Esophagus (tissue), 2 donors: Measurements from ENCODE around the gene ZNHIT6. TPM values are rescaled to one million over a fixed set of nuclear protein-coding genes. Genes with fewer than 3 reads are reported as not detected.

Experiments used
- H3K27ac ChIP-seq, 2 donors: one replicate each; pipeline ENCODE4 v1.5.1; 2013; ENCODE audit warnings: low read depth in 2 of 2, mild to moderate bottlenecking in 2 of 2, inconsistent platforms in 1 of 2, low read length in 1 of 2, moderate library complexity in 1 of 2
- H3K27me3 ChIP-seq, 2 donors: one replicate each; pipeline ENCODE4 v1.6.1; 2013; ENCODE audit warnings: low read length in 2 of 2, control low read depth in 1 of 2, mild to moderate bottlenecking in 1 of 2; ENCODE audit not compliant: insufficient read depth in 2 of 2, control insufficient read depth in 1 of 2
- H3K36me3 ChIP-seq, 2 donors: one replicate each; pipeline ENCODE4 v1.6.1; 2013; ENCODE audit warnings: low read length in 1 of 2; ENCODE audit not compliant: control insufficient read depth in 2 of 2, insufficient read depth in 2 of 2
- H3K4me1 ChIP-seq, 2 donors: one replicate each; pipeline ENCODE4 v1.6.1; 2013; ENCODE audit warnings: low read length in 1 of 2; ENCODE audit not compliant: control insufficient read depth in 2 of 2, insufficient read depth in 2 of 2
- H3K4me3 ChIP-seq, 2 donors: one replicate each; pipeline ENCODE4 v1.5.1; 2013; ENCODE audit warnings: low read length in 2 of 2, mild to moderate bottlenecking in 2 of 2, low read depth in 1 of 2, moderate library complexity in 1 of 2
- H3K9me3 ChIP-seq, 2 donors: one replicate each; pipeline ENCODE4 v1.6.1; 2013; ENCODE audit warnings: mild to moderate bottlenecking in 2 of 2, low read depth in 1 of 2, low read length in 1 of 2, moderate library complexity in 1 of 2; ENCODE audit not compliant: control insufficient read depth in 2 of 2, insufficient read depth in 1 of 2
- WGBS, 2 donors: extraction: QIAGEN DNeasy Blood & Tissue Kit; methylation state at CpG; one replicate each; pipeline ENCODE4 v1.1.7; 2013; 5-methylcytosine and 5-hydroxymethylcytosine counted together
- polyA plus RNA-seq, 2 donors: library from polyadenylated mRNA; stranded (reverse); fragments of 200-250 nt; gene quantifications; one replicate each; pipeline ENCODE4 v1.2.3, GENCODE V29; 2013
- donor health status: healthy with polysubstance abuse.
- donor health status: Bipolar disorder and iron deficiency.

Gene ZNHIT6
- polyA plus RNA-seq, 2 donors = 9.1 to 9.3 TPM

DNA sequence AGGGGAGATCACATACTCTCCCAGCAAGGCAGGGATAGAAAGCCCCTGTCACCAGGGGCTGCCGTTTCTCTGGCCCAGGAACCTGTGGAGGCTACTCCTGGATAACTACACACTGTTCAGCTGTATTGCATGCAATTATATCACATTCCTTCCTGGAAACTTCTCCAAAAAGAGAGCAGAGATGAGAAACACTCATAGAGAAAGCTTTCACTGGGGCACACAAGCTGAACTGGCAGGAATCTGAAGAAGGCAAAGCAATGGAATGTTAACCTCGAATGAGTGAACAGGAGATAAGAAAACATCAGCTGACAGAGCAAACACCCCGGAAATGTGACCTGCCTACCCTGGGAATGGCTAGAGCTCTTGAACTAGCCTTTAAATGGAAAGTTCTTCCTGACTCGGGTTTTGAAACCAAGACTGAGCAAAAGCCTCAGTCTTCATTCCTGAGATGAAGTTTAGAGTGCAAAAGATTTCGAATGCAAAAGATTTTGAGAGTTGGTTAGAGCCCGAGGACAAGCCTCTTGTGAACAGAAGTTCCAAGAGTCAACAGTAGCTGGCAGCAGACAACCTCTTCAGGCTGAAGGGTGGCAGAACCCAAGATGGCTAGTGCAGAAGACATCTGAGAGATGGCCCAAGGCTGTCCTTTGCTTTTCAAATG, 95.4 kb downstream of the ZNHIT6 start:
- Histone ChIP-seq H3K9me3 (peaks cover 0 to 4% of the 10 kb centered on the region in 2 donors), H3K36me3 (no peaks in the 10 kb centered on the region), H3K27ac (no peak overlapping the region), H3K27me3 (no peaks in the 10 kb centered on the region), H3K4me3 (no peak overlapping the region), H3K4me1 (peaks cover 0 to 6% of the 10 kb centered on the region in 2 donors)
- 47 to 60% methylated on average over 6 of the region's 6 CpGs for WGBS, 2 donors

DNA sequence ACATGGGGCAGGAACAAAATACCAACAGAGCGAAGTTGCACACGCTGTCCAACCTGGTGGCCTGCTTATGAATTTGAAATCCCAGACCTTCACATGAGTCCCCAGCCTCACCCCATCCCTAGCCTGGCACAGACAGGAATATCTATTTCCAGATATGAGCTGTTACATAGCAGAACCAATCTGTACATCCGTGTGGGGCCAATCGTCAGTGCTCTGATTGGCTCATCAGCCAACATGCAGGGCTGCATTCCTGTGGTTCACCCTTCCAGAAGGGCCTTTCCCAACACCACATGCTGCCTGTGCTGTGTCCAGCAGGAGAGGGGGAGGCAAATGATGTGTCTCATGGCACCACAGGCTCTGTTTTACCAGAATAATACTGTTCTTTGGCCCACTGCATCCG, 96.4 kb downstream of the ZNHIT6 start:
- Histone ChIP-seq H3K27ac (no peak overlapping the region), H3K9me3 (peaks cover 0 to 4% of the 10 kb centered on the region in 2 donors), H3K4me1 (peaks cover 0 to 6% of the 10 kb centered on the region in 2 donors), H3K27me3 (no peaks in the 10 kb centered on the region), H3K4me3 (no peak overlapping the region), H3K36me3 (no peaks in the 10 kb centered on the region)
- WGBS, 2 donors = 78 to 82% methylated on average over 5 of the region's 5 CpGs

DNA sequence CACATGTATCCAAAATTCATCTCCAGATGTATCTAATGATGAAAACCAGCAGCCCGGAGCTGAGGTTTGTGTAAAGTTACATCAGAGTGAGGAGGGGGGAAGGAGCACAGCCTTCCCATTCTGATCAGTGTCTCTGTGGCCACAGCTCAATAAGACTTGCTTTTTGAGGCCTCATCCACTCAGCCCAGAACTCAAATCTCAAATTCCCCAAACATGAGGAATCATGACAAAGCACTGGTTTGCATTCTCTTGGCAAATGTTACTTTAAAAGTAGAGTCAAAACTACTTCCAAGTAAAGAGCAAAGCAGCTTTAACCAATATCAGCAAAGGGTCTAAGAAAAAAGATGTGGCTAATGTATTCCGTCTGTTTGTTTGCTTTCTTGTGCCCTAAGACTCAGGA, 96.8 kb downstream of the ZNHIT6 start:
- no peak overlapping the region for H3K27ac ChIP-seq
- WGBS, 2 donors = 82% methylated on average over 2 of the region's 2 CpGs
- H3K4me3 ChIP-seq = no peak overlapping the region
- peaks cover 0 to 6% of the 10 kb centered on the region in 2 donors for H3K4me1 ChIP-seq
- no peaks in the 10 kb centered on the region for H3K27me3 ChIP-seq
- peaks cover 0 to 4% of the 10 kb centered on the region in 2 donors for H3K9me3 ChIP-seq
- H3K36me3 ChIP-seq = no peaks in the 10 kb centered on the region

DNA sequence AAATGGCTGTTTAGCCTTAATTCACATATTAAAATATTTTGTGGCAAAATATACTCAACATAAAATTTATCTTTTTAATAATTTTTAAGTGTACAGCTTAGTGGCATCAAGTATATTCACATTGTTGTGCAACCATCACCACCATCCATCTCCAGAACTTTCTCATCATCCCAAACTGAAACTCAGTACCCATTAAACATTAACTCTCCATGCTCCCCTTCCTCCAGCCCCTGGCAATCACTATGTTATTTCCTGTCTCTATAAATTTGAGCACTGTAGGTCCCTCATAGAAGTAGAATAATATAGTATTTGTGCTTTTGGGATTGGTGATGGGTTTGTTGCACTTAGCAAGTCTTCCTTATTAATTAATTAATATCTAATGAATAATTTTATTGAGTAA, 98.3 kb downstream of the ZNHIT6 start:
- no peaks in the 10 kb centered on the region for H3K9me3 ChIP-seq
- no peaks in the 10 kb centered on the region for H3K27me3 ChIP-seq
- H3K36me3 ChIP-seq = no peaks in the 10 kb centered on the region
- H3K4me3 ChIP-seq = no peak overlapping the region
- H3K4me1 ChIP-seq = peaks cover 0 to 4% of the 10 kb centered on the region in 2 donors
- H3K27ac ChIP-seq = no peak overlapping the region

DNA sequence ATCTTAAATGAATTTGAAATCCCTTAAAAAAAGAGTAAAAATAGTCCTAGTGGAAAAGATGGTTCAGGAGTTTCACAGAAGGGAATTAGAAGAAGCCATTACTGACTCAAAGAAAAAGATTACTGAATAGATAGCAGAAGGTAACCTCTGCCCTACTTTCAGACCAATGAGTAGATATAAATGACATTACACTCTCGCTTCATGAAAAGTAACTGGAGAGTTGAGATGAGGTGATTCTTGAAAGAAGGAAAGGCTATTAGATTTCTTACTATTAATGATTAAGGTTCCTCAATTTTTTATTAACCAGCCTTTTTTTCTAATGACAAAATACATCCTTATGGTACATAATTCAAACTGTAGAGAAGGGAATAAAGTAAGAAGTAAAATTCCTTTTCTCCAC, 99.4 kb downstream of the ZNHIT6 start:
- Histone ChIP-seq H3K9me3 (no peaks in the 10 kb centered on the region), H3K27ac (no peak overlapping the region), H3K4me1 (peaks cover 0 to 4% of the 10 kb centered on the region in 2 donors), H3K36me3 (no peaks in the 10 kb centered on the region), H3K4me3 (no peak overlapping the region), H3K27me3 (no peaks in the 10 kb centered on the region)
- WGBS, 2 donors = 92 to 98% methylated on average over 1 of the region's 1 CpG

DNA sequence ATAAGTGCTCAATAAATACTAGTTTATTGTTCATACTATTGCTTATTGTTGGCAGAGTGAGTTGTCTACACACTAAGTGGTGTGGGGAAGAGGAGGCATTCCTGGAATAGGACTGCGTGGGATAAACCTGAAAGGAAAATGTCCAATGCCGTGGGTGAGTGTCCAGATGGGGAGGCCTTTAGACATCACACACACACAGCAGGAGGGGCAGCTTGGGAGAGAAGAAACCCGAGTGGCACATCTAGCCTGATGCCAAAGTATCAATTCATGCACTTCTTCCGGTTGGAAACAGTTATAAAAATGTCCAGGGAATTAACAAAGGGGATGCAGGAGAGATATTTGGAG, 100.3 kb downstream of the ZNHIT6 start:
- Histone ChIP-seq H3K4me3 (no peak overlapping the region), H3K36me3 (no peaks in the 10 kb centered on the region), H3K9me3 (no peaks in the 10 kb centered on the region), H3K27me3 (no peaks in the 10 kb centered on the region), H3K27ac (no peak overlapping the region), H3K4me1 (peaks cover 0 to 4% of the 10 kb centered on the region in 2 donors)
- 93 to 94% methylated on average over 4 of the region's 4 CpGs for WGBS, 2 donors

DNA sequence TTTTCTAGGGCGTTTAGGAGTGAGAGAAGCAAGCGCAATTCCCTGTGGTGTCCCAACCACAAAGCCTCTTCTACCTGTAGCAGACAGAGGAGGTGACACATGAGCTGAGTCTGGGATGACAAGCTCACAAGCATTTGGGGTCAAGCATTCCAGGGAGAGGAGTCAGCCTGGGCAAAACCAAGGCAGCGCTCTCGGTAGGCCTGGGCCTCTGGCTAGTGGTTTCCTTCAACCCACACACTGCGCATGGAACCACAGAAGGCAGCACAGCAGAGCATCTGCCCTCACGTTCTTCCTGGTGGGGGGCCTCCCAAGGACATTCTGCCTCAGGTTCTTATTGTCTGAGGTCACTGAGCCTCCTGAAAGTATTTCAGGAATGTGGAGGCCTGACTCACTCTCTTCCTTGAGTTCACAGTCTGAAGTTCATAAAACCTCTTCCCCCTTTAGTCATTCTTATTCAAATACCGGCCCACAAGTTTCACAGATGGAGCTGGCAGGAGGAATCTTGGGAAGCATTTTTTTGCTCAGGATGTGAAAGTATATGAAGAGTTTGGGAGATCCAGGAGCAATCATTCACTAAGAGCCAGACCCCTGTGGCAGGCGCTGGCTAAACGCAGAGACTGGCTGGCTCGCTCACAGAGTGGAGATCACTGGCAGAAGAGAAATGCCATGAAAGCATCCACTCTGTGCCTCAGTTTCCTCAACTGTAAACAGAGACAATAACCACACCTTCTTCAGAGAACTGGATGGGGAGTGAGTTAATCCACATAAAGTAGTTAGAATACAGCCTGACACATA, 100.9 kb downstream of the ZNHIT6 start:
- Histone ChIP-seq H3K4me3 (no peak overlapping the region), H3K4me1 (peaks cover 0 to 4% of the 10 kb centered on the region in 2 donors), H3K36me3 (no peaks in the 10 kb centered on the region), H3K9me3 (no peaks in the 10 kb centered on the region), H3K27me3 (no peaks in the 10 kb centered on the region), H3K27ac (no peak overlapping the region)
- 79 to 81% methylated on average over 10 of the region's 10 CpGs for WGBS, 2 donors

DNA sequence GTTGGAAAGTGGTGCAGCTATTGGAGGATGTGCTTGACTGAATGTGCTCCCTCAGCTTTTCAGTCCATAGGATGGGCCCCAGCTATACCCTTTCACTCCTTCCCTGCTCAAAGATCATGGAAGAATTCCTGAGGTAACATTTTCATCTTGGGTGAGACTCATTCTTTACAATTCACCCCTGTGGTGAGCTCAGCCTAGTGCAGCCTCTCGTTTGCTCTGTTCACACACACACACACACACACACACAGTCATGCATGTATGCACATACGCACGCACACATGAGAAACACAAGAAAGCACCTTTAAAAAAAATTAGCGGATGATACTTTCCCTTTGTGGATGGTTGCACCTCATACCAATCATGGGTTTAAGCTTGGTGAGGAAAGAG, 101.8 kb downstream of the ZNHIT6 start:
- no peaks in the 10 kb centered on the region for H3K27me3 ChIP-seq
- no peaks in the 10 kb centered on the region for H3K4me1 ChIP-seq
- H3K27ac ChIP-seq = no peak overlapping the region
- no peaks in the 10 kb centered on the region for H3K9me3 ChIP-seq
- WGBS, 2 donors = 87 to 93% methylated on average over 4 of the region's 4 CpGs
- no peaks in the 10 kb centered on the region for H3K36me3 ChIP-seq
- H3K4me3 ChIP-seq = no peak overlapping the region

DNA sequence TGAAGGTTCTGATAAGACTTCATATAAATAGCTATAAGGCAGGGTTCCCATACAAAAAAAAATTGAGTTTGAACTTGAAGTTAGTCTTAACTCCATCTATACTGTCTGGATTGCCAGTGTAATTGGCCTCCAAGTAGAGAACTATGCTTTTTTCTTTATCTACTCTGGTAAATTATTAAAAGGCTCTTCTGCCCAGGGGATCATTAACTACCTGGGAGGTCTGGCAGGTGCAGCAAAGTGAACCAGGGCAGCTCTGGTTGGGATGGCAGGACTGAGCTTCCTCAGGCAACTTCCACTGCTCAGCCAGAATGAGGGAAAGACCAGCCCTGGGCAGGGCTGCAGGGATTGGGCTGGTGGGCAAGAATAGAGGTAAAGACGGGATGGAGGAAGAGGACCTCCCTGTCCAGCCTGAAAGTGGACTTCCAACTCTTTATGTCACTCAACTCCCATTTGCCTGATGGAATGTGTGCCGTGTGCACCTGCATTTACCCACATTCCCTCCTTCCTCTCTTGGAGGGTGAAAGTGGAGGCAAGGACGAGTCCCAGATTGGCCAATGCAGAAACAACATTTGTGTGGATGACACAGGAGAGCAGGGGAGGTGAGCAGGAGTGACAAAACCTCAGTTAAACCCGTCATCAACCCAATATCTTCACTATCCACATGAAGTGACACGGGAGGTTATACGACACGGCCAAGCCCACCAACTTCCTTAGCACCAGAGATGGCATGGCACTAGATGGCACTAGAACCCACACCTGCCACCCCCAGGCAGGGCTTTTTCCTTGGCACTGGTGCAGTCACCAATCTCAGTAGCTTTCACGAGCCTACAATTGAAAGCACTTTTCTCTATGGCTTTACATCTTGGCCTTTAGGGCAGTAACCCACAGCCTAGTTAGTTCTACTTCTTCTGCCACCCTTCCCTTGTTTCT, 102.5 kb downstream of the ZNHIT6 start:
- H3K36me3 ChIP-seq = no peaks in the 10 kb centered on the region
- no peaks in the 10 kb centered on the region for H3K9me3 ChIP-seq
- H3K27me3 ChIP-seq = no peaks in the 10 kb centered on the region
- 81 to 91% methylated on average over 8 of the region's 8 CpGs for WGBS, 2 donors
- H3K4me1 ChIP-seq = no peaks in the 10 kb centered on the region
- no peak overlapping the region for H3K27ac ChIP-seq
- H3K4me3 ChIP-seq = no peak overlapping the region
